Measurements from ENCODE around the gene RASSF6. TPM values are rescaled to one million over a fixed set of nuclear protein-coding genes. Genes with fewer than 3 reads are reported as not detected.
A peak's percentile ranks its signal among the peaks of the same experiment; 100 is the strongest.

Gene RASSF6, protein sequence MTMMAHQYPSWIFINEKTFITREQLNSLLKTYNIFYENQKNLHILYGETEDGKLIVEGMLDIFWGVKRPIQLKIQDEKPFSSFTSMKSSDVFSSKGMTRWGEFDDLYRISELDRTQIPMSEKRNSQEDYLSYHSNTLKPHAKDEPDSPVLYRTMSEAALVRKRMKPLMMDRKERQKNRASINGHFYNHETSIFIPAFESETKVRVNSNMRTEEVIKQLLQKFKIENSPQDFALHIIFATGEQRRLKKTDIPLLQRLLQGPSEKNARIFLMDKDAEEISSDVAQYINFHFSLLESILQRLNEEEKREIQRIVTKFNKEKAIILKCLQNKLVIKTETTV
- polyA plus RNA-seq (not detected in 2 replicates), polyA minus RNA-seq (not detected in 2 replicates)

DNA sequence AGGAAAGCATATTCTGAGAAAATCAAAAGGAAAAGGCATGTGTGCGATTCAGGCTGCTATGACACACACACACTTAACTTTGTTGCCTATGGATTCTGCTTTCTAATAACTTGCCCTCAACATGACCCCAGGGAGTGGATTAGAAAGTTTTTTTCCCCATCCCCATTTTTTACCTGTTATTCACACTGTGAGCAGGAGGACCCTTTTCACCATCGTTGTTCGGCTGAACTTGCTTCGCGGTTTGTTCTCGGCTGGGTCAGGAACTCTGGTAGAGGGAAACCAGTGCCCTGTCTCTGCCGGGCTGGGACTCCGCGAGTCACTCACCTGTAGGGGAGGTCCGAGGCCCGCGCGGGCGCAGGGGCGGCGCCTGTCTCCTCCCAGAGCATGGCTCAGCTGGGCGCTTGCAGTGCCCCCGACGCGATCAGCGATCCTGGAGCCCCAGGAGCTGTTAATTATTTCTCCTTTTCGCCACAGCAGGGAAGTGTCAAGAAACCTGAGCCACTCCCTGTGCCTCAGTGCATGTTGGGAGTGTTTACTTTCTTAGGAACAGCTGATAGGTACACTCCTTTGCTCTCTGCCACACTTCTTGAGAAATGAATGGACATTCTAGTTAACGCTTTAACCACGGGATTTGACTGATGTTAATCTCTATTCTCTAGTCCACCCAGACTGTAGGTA lies at the start of gene RASSF6:
Gene RASSF6 (minus strand): TSS at position 322 of the 678 bp plus-strand sequence. CDS start 8,641 bp downstream, outside the sequence.
- no peak within 1 kb of the TSS for H3K9ac ChIP-seq (ENCODE audit: low read length)
- H3K27ac ChIP-seq (ENCODE audit: low read length), result no peak within 1 kb of the TSS
- H3K9me2 ChIP-seq (ENCODE audit: insufficient read depth, low read length), result no peaks in the 10 kb centered on the region
- no peak for TF ChIP-seq EP300 (conservative IDR thresholded peaks at IDR 0.05; ENCODE audit: poor library complexity, severe bottlenecking)
- TF ChIP-seq EZH2 (IDR thresholded peaks at IDR 0.05; ENCODE audit: borderline replicate concordance, insufficient read depth, low read length, poor library complexity, severe bottlenecking), result no peak
- TF ChIP-seq MXI1 (conservative IDR thresholded peaks at IDR 0.05; ENCODE audit: poor library complexity, severe bottlenecking), result no peak
- TF ChIP-seq, protein P1, sequence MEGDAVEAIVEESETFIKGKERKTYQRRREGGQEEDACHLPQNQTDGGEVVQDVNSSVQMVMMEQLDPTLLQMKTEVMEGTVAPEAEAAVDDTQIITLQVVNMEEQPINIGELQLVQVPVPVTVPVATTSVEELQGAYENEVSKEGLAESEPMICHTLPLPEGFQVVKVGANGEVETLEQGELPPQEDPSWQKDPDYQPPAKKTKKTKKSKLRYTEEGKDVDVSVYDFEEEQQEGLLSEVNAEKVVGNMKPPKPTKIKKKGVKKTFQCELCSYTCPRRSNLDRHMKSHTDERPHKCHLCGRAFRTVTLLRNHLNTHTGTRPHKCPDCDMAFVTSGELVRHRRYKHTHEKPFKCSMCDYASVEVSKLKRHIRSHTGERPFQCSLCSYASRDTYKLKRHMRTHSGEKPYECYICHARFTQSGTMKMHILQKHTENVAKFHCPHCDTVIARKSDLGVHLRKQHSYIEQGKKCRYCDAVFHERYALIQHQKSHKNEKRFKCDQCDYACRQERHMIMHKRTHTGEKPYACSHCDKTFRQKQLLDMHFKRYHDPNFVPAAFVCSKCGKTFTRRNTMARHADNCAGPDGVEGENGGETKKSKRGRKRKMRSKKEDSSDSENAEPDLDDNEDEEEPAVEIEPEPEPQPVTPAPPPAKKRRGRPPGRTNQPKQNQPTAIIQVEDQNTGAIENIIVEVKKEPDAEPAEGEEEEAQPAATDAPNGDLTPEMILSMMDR (IDR thresholded peaks at IDR 0.05; ENCODE audit: poor library complexity, severe bottlenecking), result no peak
- TF ChIP-seq POLR2AphosphoS5 (IDR thresholded peaks at IDR 0.05), result no peak
- no peak for TF ChIP-seq RAD21 (conservative IDR thresholded peaks at IDR 0.05)
- TF ChIP-seq, protein P2, sequence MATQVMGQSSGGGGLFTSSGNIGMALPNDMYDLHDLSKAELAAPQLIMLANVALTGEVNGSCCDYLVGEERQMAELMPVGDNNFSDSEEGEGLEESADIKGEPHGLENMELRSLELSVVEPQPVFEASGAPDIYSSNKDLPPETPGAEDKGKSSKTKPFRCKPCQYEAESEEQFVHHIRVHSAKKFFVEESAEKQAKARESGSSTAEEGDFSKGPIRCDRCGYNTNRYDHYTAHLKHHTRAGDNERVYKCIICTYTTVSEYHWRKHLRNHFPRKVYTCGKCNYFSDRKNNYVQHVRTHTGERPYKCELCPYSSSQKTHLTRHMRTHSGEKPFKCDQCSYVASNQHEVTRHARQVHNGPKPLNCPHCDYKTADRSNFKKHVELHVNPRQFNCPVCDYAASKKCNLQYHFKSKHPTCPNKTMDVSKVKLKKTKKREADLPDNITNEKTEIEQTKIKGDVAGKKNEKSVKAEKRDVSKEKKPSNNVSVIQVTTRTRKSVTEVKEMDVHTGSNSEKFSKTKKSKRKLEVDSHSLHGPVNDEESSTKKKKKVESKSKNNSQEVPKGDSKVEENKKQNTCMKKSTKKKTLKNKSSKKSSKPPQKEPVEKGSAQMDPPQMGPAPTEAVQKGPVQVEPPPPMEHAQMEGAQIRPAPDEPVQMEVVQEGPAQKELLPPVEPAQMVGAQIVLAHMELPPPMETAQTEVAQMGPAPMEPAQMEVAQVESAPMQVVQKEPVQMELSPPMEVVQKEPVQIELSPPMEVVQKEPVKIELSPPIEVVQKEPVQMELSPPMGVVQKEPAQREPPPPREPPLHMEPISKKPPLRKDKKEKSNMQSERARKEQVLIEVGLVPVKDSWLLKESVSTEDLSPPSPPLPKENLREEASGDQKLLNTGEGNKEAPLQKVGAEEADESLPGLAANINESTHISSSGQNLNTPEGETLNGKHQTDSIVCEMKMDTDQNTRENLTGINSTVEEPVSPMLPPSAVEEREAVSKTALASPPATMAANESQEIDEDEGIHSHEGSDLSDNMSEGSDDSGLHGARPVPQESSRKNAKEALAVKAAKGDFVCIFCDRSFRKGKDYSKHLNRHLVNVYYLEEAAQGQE (IDR thresholded peaks at IDR 0.05; ENCODE audit: borderline replicate concordance), result no peak
- no peak for TF ChIP-seq TAF1 (IDR thresholded peaks at IDR 0.05; ENCODE audit: low read depth)
- TF ChIP-seq SMC3 (conservative IDR thresholded peaks at IDR 0.05; ENCODE audit: poor library complexity), result no peak
- peak within 1 kb of the TSS; percentile 50 for H3K4me3 ChIP-seq (ENCODE audit: low read length)
- no peaks in the 10 kb centered on the region for H3K9me3 ChIP-seq (ENCODE audit: low read length)
- no peaks in the 10 kb centered on the region for H4K20me1 ChIP-seq (ENCODE audit: insufficient read depth)
- H3K79me2 ChIP-seq (replicated peaks; ENCODE audit: insufficient read depth, low read length), result no peaks in the 10 kb centered on the region
- no peak within 1 kb of the TSS for H3K4me2 ChIP-seq (ENCODE audit: low read length)
- no peak within 1 kb of the TSS for H2AFZ ChIP-seq (ENCODE audit: low read depth, low read length)
- no peaks in the 10 kb centered on the region for H3F3A ChIP-seq (ENCODE audit: insufficient read depth, low read length, poor library complexity, severe bottlenecking)
- H3K36me3 ChIP-seq (ENCODE audit: insufficient read depth, low read length), result no peaks in the 10 kb centered on the region
- H3K27me3 ChIP-seq (ENCODE audit: insufficient read depth, low read depth, low read length), result peaks cover 10% of the 10 kb centered on the region

DNA sequence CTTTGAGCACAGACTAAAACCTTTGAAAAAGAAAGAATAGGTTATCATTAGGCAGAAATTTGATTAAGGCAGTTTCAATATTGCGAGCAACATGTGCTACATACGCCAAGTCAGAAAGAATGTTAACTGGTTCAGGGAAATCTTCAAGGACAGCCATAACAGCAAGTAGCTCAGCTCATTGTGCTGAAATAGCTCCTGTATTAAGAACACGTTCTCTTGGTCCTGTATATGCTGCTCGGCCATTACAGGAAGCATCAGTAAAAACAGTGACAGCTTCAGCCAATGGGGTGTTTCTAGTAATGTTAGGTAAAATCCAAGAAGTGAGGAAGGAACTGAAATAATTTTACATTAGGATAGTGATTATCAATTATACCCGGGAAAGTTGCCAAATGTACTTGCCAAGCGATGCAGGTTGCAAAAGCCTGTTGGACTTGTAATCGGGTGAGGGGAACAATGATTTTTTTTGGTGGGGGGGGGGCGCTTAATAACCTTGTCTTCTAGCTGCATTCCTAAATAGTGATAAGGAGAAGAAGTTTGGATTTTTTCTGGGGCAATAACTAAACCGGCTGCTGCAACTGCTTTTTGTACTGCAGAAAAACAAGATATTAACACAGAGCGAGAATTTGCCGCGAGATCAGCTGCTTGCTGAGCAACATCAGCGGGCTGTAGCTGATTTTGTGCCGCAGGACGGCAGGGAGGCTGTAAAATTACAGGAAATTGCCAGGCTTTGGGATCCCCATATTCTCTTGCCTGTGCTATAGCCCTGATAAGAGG lies 49.4 kb upstream of the RASSF6 start:
- no peak overlapping the region for H3K27ac ChIP-seq (ENCODE audit: low read length)
- no peaks in the 10 kb centered on the region for H3K9me2 ChIP-seq (ENCODE audit: insufficient read depth, low read length)
- H4K20me1 ChIP-seq (ENCODE audit: insufficient read depth), result no peaks in the 10 kb centered on the region
- H2AFZ ChIP-seq (ENCODE audit: low read depth, low read length), result no peak overlapping the region
- H3K4me2 ChIP-seq (ENCODE audit: low read length), result no peak overlapping the region
- no peak overlapping the region for H3K4me3 ChIP-seq (ENCODE audit: low read length)
- H3F3A ChIP-seq (ENCODE audit: insufficient read depth, low read length, poor library complexity, severe bottlenecking), result no peaks in the 10 kb centered on the region
- no peaks in the 10 kb centered on the region for H3K27me3 ChIP-seq (ENCODE audit: insufficient read depth, low read depth, low read length)
- TF ChIP-seq TAF1 (IDR thresholded peaks at IDR 0.05; ENCODE audit: low read depth) (no peak), MXI1 (conservative IDR thresholded peaks at IDR 0.05; ENCODE audit: poor library complexity, severe bottlenecking) (no peak), SMC3 (conservative IDR thresholded peaks at IDR 0.05; ENCODE audit: poor library complexity) (no peak), POLR2AphosphoS5 (IDR thresholded peaks at IDR 0.05) (no peak), EP300 (conservative IDR thresholded peaks at IDR 0.05; ENCODE audit: poor library complexity, severe bottlenecking) (no peak), EZH2 (IDR thresholded peaks at IDR 0.05; ENCODE audit: borderline replicate concordance, insufficient read depth, low read length, poor library complexity, severe bottlenecking) (no peak), RAD21 (conservative IDR thresholded peaks at IDR 0.05) (no peak)
- TF ChIP-seq, protein P2 (IDR thresholded peaks at IDR 0.05; ENCODE audit: borderline replicate concordance), result no peak
- TF ChIP-seq, protein P1 (IDR thresholded peaks at IDR 0.05; ENCODE audit: poor library complexity, severe bottlenecking), result no peak
- H3K36me3 ChIP-seq (ENCODE audit: insufficient read depth, low read length), result no peaks in the 10 kb centered on the region
- H3K9me3 ChIP-seq (ENCODE audit: low read length), result no peaks in the 10 kb centered on the region
- no peaks in the 10 kb centered on the region for H3K79me2 ChIP-seq (replicated peaks; ENCODE audit: insufficient read depth, low read length)
- no peak overlapping the region for H3K9ac ChIP-seq (ENCODE audit: low read length)
